Transverse colon (tissue), 4 donors: ENCODE data around the gene RPS15A. TPM values are rescaled to one million over a fixed set of nuclear protein-coding genes. Genes with fewer than 3 reads are reported as not detected.
"Not testable (repeated sequence)": the region's sequence is repeated elsewhere in the genome, so short reads cannot be mapped to it uniquely, and the experiment has no call there.

Experiments
- DNase-seq: peaks from one replicate; pipeline ENCODE4 v3.0.0-alpha.2; 2019
- H3K27ac ChIP-seq, 4 donors: fragments of 200-600 bp; sonication (generic); 2 replicates each; pipeline ENCODE4 v1.5.1; 2016 to 2018; ENCODE audit warnings: inconsistent platforms in 4 of 4
- H3K27me3 ChIP-seq: fragments of 200-600 bp; sonication (generic); 2 replicates; pipeline ENCODE4 v1.5.1; 2017; ENCODE audit warnings: inconsistent platforms
- H3K36me3 ChIP-seq, 4 donors: fragments of 200-600 bp; sonication (generic); 2 replicates each; pipeline ENCODE4 v1.5.1; 2017 to 2019; ENCODE audit warnings: inconsistent platforms in 4 of 4
- H3K4me1 ChIP-seq, 4 donors: fragments of 200-600 bp; sonication (generic); 2 replicates each; pipeline ENCODE4 v1.5.1; 2017 to 2020; ENCODE audit warnings: inconsistent platforms in 4 of 4
- H3K4me3 ChIP-seq, 4 donors: fragments of 200-600 bp; sonication (generic); 1 replicate in 1 of 4; 2 replicates in 3 of 4; pipeline versions ENCODE4 v1.5.1 to v1.6.1; 2017 to 2019; ENCODE audit warnings: inconsistent platforms in 4 of 4
- H3K9me3 ChIP-seq, 2 donors: fragments of 200-600 bp; sonication (generic); 2 replicates each; pipeline ENCODE4 v1.5.1; 2017 to 2019; ENCODE audit warnings: inconsistent platforms in 2 of 2
- WGBS, 2 donors: methylation state at CpG; one replicate each; pipeline ENCODE4 v1.1.5; 2018; ENCODE audit warnings: low coverage in 1 of 2; 5-methylcytosine and 5-hydroxymethylcytosine counted together
- in situ Hi-C, 4 donors: fragments of 200-750 bp; cut with MboI; loops; one replicate each; pipeline versions ENCODE4 v1.15.0 to v1.15.1; 2017; ENCODE audit warnings: low sequenced_read_pairs in 3 of 4, low pct_ligation_motif_present in 1 of 4, low pct_unique_long_range_greater_than_20kb in 1 of 4
- intact Hi-C: fragments of 100-400 bp; cut with DNase I; formaldehyde crosslinking; loops from one replicate; pipeline ENCODE4 v1.15.1; 2023; ENCODE audit warnings: low total_unique reads
- total RNA-seq, 4 donors: library from RNA; depleted of rRNA; stranded (reverse); fragments of >200 nt; gene quantifications; one replicate each; pipeline ENCODE4 v1.1.0, GENCODE V29; 2016
- TF ChIP-seq, protein P1 (sequence below), 5 experiments: fragments of 200-600 bp in 3 of 5; fragments of 450-650 bp in 2 of 5; sonication (generic) in 3 of 5; IDR thresholded peaks; 1 replicate in 2 of 5; 2 replicates in 3 of 5; pipeline ENCODE4 v1.5.1; 2016 to 2017; ENCODE audit warnings: antibody characterized with exemption in 5 of 5, inconsistent platforms in 3 of 5, mild to moderate bottlenecking in 2 of 5, moderate library complexity in 1 of 5

The RPS15A gene
- total RNA-seq, 4 donors from 2014 or later = 885 to 1,418 (median 1,010) TPM

DNA sequence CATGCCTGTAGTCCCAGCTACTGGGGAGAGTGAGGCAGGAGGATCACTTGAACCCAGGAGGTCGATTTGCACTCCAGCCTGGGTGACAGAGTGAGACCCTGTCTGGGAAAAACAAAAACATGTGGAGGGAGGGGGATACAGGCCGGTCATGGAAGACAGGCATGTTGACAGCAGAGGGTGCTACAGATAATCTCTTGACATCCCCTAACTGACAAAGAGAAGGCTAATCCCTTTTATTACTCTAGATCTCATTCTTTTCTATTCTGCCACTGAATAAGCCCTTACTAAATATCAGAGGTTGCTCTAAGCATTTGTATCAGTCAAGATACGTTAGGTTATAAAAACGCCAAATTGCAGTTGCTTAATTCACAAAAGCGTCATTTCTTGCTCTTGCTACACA, 13.8 kb downstream of the RPS15A start:
- DNase-seq, H3K36me3 ChIP-seq, in situ Hi-C loops, H3K4me1 ChIP-seq, H3K9me3 ChIP-seq, intact Hi-C loops, H3K27me3 ChIP-seq, H3K4me3 ChIP-seq, H3K27ac ChIP-seq: not testable (repeated sequence)
- 74 to 79% methylated on average over 5 of the region's 5 CpGs for WGBS, 2 donors

DNA sequence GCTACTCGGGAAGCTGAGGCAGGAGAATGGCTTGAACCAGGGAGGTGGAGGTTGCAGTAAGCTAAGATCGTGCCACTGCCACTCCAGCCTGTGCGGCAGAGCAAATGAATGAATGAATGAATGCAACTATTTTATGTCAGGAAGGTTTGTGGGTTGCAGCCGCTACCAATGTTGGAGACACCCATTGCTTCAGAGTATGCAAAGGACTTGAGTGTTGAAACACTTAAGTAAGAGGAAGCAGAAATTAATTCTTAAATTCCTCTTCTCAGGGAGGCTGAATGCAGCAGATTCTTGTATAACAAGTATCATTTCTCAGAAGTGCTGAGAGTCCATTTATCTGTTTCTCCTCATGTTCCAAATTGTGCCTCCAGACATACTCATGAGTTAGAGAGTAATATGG, 15.5 kb downstream of the RPS15A start:
- DNase-seq, H3K4me1 ChIP-seq, in situ Hi-C loops, H3K9me3 ChIP-seq, H3K27me3 ChIP-seq, H3K36me3 ChIP-seq, H3K4me3 ChIP-seq, H3K27ac ChIP-seq, intact Hi-C loops: not testable (repeated sequence)
- WGBS, 2 donors = 92 to 93% methylated on average over 2 to 4 of the region's 4 CpGs

DNA sequence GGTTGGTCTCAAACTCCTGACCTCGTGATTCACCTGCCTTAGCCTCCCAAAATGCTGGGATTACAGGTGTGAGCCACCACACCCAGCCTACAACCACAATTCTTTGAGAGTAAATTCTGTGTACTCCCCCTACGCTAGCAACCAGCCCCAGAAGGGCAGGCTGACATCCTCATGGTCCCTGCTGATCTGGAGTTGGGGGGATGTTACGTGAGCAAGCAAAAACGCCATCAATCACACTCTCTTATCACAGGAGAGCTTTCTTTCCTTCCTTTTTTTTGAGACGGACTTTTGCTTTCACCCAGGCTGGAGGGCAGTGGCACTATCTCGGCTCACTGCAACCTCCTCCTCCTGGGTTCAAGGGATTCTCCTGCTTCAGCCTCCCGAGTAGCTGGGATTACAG, 18.0 kb downstream of the RPS15A start:
- H3K27ac ChIP-seq, H3K4me1 ChIP-seq, H3K27me3 ChIP-seq, H3K4me3 ChIP-seq, H3K36me3 ChIP-seq, in situ Hi-C loops, intact Hi-C loops, H3K9me3 ChIP-seq, DNase-seq: not testable (repeated sequence)
- 79 to 89% methylated on average over 5 to 7 of the region's 7 CpGs for WGBS, 2 donors

DNA sequence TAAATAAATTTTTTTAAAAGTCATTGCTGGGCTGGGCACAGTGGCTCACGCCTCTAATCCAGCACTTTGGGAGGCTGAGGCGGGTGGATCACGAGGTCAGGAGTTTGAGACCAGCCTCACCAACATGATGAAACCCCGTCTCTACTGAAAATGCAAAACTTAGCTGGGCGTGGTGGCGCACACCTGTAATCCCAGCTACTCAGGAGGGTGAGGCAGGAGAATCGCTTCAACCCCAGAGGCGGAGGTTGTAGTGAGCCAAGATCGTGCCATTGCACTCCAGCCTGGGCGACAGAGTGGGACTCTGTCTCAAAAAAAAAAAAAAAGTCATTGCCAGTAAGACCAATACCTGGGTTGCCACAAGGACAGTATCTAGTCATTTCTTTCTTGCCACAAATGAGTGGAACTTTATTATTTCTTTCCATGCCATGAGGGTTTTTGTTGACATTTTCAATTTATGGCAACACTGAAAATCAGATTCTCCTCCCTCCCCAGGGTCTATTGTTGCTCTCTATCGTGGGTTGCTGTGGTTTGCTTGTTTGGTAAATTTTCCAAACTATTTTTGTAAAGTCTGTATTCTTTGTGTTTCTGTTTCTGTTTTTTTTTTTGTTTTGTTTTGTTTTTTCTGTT, 19.7 kb downstream of the RPS15A start:
- DNase-seq, intact Hi-C loops, H3K4me1 ChIP-seq, H3K27me3 ChIP-seq, in situ Hi-C loops, H3K27ac ChIP-seq, H3K36me3 ChIP-seq, H3K9me3 ChIP-seq, H3K4me3 ChIP-seq: not testable (repeated sequence)
- WGBS, 2 donors = 75 to 93% methylated on average over 4 to 11 of the region's 11 CpGs

DNA sequence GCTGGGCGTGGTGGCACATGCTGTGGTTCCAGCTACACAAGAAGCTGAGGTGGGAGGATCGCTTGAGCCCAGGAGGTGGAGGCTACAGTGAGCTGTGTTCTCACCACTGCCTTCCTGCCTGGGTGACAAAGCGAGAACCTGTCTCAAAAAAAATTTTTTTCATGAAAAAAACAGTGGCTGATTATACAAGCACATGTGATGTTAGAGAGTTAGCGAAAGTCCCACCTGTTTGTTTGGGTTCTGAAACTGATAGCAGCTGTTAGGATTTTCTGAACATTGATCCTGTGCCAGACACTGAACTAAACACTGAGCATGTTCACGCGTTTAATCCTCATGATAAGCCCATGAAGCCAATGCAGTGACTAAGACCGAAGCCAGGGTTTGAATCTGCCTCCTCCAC, 22.9 kb downstream of the RPS15A start:
- intact Hi-C loops, H3K9me3 ChIP-seq, H3K36me3 ChIP-seq, DNase-seq, H3K27ac ChIP-seq, in situ Hi-C loops, H3K27me3 ChIP-seq, H3K4me3 ChIP-seq, H3K4me1 ChIP-seq: not testable (repeated sequence)
- WGBS, 2 donors = 66 to 81% methylated on average over 3 to 6 of the region's 7 CpGs

DNA sequence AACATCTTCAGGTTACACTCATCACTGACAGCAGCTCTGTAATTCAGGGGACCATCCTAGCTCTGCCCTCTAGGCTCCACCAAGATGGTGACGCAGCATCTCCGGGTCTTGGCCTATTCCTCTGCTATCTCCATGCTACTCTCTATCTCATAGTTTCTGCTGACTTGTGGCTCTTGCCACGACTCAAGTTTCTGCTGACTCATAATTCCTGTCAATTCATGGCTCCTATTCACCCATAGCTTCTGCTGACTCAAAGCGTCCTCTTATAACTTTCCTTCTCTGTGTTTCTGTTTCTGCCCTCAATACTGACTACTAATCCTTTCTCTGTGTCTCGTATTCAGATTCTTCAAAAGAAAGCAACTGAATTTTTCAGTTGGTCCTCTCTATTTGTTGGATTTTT, 27.4 kb downstream of the RPS15A start:
- in situ Hi-C loops, intact Hi-C loops: not testable (repeated sequence)

DNA sequence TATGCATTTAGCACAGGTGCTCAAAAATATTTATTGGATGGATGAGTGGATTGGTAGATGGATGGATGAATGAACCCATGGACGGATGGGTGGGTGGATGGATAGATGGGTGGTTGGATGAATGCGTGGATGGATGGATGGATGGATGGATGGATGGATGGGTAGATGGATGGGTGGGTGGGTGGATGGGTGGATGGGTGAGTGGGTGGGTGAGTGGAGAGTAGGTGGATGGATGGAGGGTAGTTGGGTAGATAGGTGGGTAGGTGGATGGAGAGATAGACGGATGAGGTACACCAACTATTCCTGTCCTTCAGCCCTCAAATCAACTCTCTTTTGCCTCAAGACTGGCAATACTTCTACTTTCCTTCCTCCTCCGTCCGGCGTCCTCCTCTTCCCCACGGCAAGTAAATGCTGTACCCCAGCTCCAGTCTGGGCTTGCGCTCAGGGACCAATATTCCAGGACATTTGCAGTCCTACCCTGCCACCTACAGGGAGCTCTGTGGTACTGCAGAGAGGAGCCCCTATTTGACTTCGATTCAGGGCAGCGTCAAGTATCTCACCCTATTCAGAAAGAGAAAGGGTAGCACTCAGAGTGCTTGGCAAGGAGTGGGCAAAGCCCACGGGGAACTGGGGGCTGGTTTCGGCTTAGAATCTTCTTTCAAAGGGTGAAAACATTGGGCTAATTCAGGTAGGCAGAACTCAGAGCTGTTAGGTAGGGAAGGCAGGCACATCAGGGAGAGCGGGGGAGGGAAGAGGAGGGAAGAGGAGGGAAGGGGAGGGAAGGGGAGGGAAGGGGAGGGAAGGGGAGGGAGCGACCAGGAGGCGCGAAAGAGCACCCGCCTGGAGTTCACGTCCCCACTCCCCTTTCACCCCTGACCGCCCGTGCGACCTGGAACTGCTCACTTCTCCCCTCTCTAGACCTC, 30.3 kb downstream of the RPS15A start:
- H3K4me3 ChIP-seq, in situ Hi-C loops, H3K9me3 ChIP-seq, H3K36me3 ChIP-seq, H3K27ac ChIP-seq, H3K4me1 ChIP-seq, intact Hi-C loops, H3K27me3 ChIP-seq: not testable (repeated sequence)
- TF ChIP-seq, protein P1, sequence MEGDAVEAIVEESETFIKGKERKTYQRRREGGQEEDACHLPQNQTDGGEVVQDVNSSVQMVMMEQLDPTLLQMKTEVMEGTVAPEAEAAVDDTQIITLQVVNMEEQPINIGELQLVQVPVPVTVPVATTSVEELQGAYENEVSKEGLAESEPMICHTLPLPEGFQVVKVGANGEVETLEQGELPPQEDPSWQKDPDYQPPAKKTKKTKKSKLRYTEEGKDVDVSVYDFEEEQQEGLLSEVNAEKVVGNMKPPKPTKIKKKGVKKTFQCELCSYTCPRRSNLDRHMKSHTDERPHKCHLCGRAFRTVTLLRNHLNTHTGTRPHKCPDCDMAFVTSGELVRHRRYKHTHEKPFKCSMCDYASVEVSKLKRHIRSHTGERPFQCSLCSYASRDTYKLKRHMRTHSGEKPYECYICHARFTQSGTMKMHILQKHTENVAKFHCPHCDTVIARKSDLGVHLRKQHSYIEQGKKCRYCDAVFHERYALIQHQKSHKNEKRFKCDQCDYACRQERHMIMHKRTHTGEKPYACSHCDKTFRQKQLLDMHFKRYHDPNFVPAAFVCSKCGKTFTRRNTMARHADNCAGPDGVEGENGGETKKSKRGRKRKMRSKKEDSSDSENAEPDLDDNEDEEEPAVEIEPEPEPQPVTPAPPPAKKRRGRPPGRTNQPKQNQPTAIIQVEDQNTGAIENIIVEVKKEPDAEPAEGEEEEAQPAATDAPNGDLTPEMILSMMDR (IDR thresholded peaks at IDR 0.05) = peak; percentile 59 to 66 (median 63)
- DNase-seq = peak; percentile 48
- WGBS, 2 donors = 23 to 28% methylated on average over 6 to 16 of the region's 21 CpGs

More for the DNA sequence above, 27.4 kb downstream of the RPS15A start:
- not testable (repeated sequence) for H3K36me3 ChIP-seq, H3K4me1 ChIP-seq, DNase-seq, H3K27me3 ChIP-seq, H3K27ac ChIP-seq, H3K4me3 ChIP-seq, H3K9me3 ChIP-seq
- WGBS, 2 donors = 20 to 38% methylated on average over 1 to 3 of the region's 5 CpGs

DNA sequence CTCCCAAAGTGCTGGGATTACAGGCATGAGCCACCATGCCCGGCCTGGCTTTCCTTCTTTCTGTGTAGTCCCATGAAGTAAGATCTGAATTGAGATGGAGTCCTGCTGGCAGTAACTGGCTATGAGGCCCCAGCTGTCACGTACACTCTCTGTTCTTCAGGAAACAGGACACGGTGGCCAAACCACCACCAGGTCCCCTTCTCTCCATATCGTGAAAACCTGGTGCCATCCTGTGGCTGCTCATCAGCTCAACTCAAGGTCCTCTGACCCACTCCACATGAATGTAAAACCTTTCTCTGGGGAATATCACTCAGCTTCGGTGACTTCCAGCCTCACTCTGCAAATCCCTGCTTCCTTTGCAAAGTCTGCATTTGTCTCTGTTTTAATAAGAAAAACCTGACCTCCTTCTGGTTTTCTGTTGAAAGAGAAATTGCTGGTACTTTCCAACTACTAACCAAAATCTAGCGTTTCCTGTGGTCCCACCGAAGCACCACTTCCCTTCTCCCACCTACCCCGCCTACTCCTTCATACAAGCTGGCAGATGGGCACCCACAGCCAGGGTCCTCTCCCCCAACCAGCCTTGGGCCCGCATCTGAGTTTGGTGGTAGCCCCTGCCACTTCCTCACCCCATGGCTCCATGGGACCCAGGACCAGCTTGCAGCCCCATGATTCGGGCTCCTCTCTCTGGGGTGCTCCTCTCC, 32.0 kb downstream of the RPS15A start:
- H3K27me3 ChIP-seq, H3K27ac ChIP-seq, H3K4me3 ChIP-seq, in situ Hi-C loops, H3K36me3 ChIP-seq, H3K9me3 ChIP-seq, DNase-seq, intact Hi-C loops, H3K4me1 ChIP-seq: not testable (repeated sequence)
- no CpG with 5 or more reads among the region's 10 CpGs for WGBS, 2 donors

DNA sequence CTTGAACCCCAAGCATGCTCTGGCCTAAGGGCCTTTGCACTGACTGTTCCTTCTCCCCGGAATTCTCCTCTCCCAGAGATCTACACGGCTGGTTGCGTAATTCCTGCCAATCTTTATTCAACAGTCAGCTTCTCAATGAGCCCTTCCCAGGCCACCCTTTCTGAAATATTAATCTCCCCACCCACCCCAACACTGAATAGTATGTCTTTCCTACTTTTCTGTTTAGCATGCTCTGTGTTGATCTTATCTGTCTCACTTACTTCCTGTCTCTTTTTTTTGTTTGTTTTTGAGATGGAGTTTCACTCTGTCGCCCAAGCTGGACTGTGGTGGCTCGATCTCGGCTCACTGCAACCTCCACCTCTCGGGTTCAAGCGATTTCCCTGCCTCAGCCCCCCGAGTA, 33.5 kb downstream of the RPS15A start:
- in situ Hi-C loops, H3K4me1 ChIP-seq, H3K4me3 ChIP-seq, H3K9me3 ChIP-seq, H3K27ac ChIP-seq, H3K27me3 ChIP-seq, intact Hi-C loops, H3K36me3 ChIP-seq, DNase-seq: not testable (repeated sequence)
- WGBS, 2 donors = 67 to 69% methylated on average over 3 to 9 of the region's 9 CpGs
